Esophagus squamous epithelium (tissue), 5 donors: ENCODE measurements around the gene POLD2. TPM values are rescaled to one million over a fixed set of nuclear protein-coding genes. Genes with fewer than 3 reads are reported as not detected.

Source experiments
- DNase-seq: peaks from one replicate; lab custom pipeline; 2025; lab: John Stamatoyannopoulos, UW
- H3K27ac ChIP-seq, 4 donors: fragments of 200-600 bp; sonication (generic); one replicate each; pipeline ENCODE4 v1.5.1; 2016 to 2019; ENCODE audit warnings: mild to moderate bottlenecking in 1 of 4
- H3K27me3 ChIP-seq, 4 donors: fragments of 200-600 bp; sonication (generic); 1 replicate in 3 of 4; 2 replicates in 1 of 4; pipeline versions ENCODE4 v1.5.1 to v1.6.0; 2017 to 2021; ENCODE audit warnings: antibody characterized with exemption in 1 of 4
- H3K36me3 ChIP-seq, 3 donors: fragments of 200-600 bp; sonication (generic); one replicate each; pipeline ENCODE4 v1.5.1; 2016 to 2019
- H3K4me1 ChIP-seq, 3 donors: fragments of 200-600 bp; sonication (generic); one replicate each; pipeline ENCODE4 v1.5.1; 2017 to 2019
- H3K4me3 ChIP-seq, 4 donors: fragments of 200-600 bp; sonication (generic); 1 replicate in 3 of 4; 2 replicates in 1 of 4; pipeline ENCODE4 v1.5.1; 2016 to 2019; ENCODE audit warnings: mild to moderate bottlenecking in 2 of 4, moderate library complexity in 1 of 4
- H3K9me3 ChIP-seq, 3 donors: fragments of 200-600 bp; sonication (generic); one replicate each; pipeline ENCODE4 v1.5.1; 2016 to 2019
- POLR2A ChIP-seq, 4 donors: fragments of 450-650 bp; IDR thresholded peaks; one replicate each; pipeline ENCODE4 v1.6.1; 2017; ENCODE audit warnings: antibody characterized with exemption in 4 of 4, mild to moderate bottlenecking in 4 of 4, moderate library complexity in 3 of 4
- WGBS, 2 donors: methylation state at CpG; one replicate each; pipeline ENCODE4 v1.1.5; 2018; 5-methylcytosine and 5-hydroxymethylcytosine counted together
- intact Hi-C: fragments of 100-400 bp; cut with DNase I; formaldehyde crosslinking; loops from one replicate; pipeline ENCODE4 v1.15.0; 2022
- total RNA-seq, 4 donors: library from RNA; depleted of rRNA; stranded (reverse); fragments of >200 nt; gene quantifications; one replicate each; pipeline ENCODE4 v1.1.0, GENCODE V29; 2016
- TF ChIP-seq, protein P1 (sequence below), 6 experiments: fragments of 450-650 bp in 4 of 6; fragments of 200-600 bp in 2 of 6; sonication (generic) in 2 of 6; IDR thresholded peaks; one replicate each; pipeline ENCODE4 v1.5.1; 2016 to 2019; ENCODE audit warnings: antibody characterized with exemption in 6 of 6, mild to moderate bottlenecking in 4 of 6, moderate library complexity in 4 of 6
- donor health status: DM: yes; HTN: yes; CAD: no.

The POLD2 gene
- total RNA-seq, 4 donors from 2014 or later: 71.2 to 164 (median 89.5) TPM

DNA sequence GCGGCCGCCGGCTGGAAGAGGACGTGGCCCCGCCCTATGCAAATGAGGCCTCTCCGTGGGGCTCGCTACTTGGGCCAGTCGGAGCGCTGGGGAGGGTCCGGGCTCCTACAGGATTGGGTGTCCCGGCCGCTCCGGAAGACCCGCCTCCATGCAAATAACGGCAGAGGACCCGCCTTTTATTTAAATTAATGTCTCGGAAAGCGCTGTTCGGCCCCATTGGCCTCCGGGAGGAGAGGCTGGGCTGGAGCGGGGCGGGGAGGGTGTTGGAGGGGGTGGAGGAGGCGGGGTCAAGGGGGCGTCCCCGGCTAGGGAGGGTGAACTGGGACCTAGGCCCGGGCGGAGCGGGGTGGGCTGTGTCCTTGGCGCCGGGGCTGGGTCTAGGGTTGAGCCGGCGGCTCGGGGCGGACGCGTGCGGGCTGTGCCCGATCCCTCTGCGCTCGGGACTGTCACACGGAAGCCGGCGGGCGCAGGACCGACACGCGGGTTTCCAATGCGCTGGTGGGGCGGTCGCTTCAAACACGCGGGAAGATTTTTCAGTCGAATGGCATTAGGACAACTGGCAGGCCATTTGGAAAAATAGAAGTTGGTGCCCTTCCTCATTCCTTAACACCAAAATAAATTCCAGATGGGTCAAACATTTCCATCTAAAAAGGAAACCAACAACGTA is 40.7 kb downstream of the POLD2 start:
- H3K9me3 ChIP-seq: no peaks in the 10 kb centered on the region
- peak overlapping the region; percentile 64 to 99 (median 70) for H3K4me3 ChIP-seq
- DNase-seq: peak; percentile 98
- peaks cover 0 to 68% (median 24%) of the 10 kb centered on the region in 3 donors for H3K4me1 ChIP-seq
- peak overlapping the region; percentile 88 to 96 (median 92) for H3K27ac ChIP-seq
- intact Hi-C loops: no loop called here
- no peaks in the 10 kb centered on the region for H3K27me3 ChIP-seq
- TF ChIP-seq POLR2A (IDR thresholded peaks at IDR 0.05): peak in 2 of 4 donors; percentile 42 to 53
- TF ChIP-seq, protein P1, sequence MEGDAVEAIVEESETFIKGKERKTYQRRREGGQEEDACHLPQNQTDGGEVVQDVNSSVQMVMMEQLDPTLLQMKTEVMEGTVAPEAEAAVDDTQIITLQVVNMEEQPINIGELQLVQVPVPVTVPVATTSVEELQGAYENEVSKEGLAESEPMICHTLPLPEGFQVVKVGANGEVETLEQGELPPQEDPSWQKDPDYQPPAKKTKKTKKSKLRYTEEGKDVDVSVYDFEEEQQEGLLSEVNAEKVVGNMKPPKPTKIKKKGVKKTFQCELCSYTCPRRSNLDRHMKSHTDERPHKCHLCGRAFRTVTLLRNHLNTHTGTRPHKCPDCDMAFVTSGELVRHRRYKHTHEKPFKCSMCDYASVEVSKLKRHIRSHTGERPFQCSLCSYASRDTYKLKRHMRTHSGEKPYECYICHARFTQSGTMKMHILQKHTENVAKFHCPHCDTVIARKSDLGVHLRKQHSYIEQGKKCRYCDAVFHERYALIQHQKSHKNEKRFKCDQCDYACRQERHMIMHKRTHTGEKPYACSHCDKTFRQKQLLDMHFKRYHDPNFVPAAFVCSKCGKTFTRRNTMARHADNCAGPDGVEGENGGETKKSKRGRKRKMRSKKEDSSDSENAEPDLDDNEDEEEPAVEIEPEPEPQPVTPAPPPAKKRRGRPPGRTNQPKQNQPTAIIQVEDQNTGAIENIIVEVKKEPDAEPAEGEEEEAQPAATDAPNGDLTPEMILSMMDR (IDR thresholded peaks at IDR 0.05): peak in 1 of 6 experiments; percentile 3
- H3K36me3 ChIP-seq: peaks cover 21 to 32% (median 30%) of the 10 kb centered on the region in 3 donors
- WGBS, 2 donors: 1 to 2% methylated on average over 14 to 17 of the region's 54 CpGs

- no peaks in the 10 kb centered on the region for H3K9me3 ChIP-seq
- DNase-seq: no peak
- TF ChIP-seq, protein P1 (IDR thresholded peaks at IDR 0.05): no peak
- no peak for TF ChIP-seq POLR2A (IDR thresholded peaks at IDR 0.05)
- peak overlapping the region; percentile 61 to 92 (median 90) for H3K27ac ChIP-seq
- peak overlapping the region; percentile 64 to 99 (median 70) for H3K4me3 ChIP-seq
- no peaks in the 10 kb centered on the region for H3K27me3 ChIP-seq
- intact Hi-C loops: no loop called here
- peaks cover 29 to 45% (median 43%) of the 10 kb centered on the region in 3 donors for H3K36me3 ChIP-seq
- WGBS, 2 donors: 42% methylated on average over 9 of the region's 9 CpGs
- H3K4me1 ChIP-seq: peaks cover 1 to 72% (median 23%) of the 10 kb centered on the region in 3 donors
Measured at GRCh38 chr7:44081266-44081748, 42.0 kb downstream of the POLD2 start.

GRCh38 chr7:44080686-44081265 is 42.6 kb downstream of the POLD2 start:
- intact Hi-C loops: no loop called here
- no peak for DNase-seq
- peaks cover 33 to 51% (median 46%) of the 10 kb centered on the region in 3 donors for H3K36me3 ChIP-seq
- no peaks in the 10 kb centered on the region for H3K27me3 ChIP-seq
- TF ChIP-seq POLR2A (IDR thresholded peaks at IDR 0.05): no peak
- TF ChIP-seq, protein P1 (IDR thresholded peaks at IDR 0.05): no peak
- H3K4me1 ChIP-seq: peaks cover 6 to 77% (median 23%) of the 10 kb centered on the region in 3 donors
- WGBS, 2 donors: 38 to 81% methylated on average over 2 to 7 of the region's 11 CpGs
- H3K4me3 ChIP-seq: peak overlapping the region in 1 of 4 donors; percentile 99
- H3K9me3 ChIP-seq: no peaks in the 10 kb centered on the region
- peak overlapping the region; percentile 61 to 92 (median 90) for H3K27ac ChIP-seq

DNA sequence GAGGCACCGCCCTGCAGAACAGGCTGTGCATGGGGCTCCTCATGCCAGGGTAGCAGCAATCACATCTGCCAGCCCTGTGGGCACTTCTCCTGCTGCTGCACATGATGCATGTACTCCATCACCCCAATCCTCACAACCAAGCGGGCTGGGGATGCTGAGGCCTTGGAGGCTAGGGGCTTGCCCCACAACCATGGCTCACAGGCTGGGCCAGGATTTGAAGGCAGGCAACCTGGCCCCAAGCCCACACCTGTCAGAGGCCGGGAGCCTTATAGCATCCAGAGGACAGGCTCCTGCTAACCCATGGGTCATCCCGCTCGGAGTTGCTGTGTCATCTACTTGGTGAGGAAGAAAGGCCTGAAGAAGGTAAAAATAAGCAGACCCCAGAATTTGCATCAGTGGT is 43.2 kb downstream of the POLD2 start:
- Histone ChIP-seq H3K36me3 (peaks cover 33 to 57% (median 47%) of the 10 kb centered on the region in 3 donors), H3K27me3 (no peaks in the 10 kb centered on the region), H3K4me1 (peaks cover 6 to 84% (median 23%) of the 10 kb centered on the region in 3 donors), H3K4me3 (no peak overlapping the region), H3K27ac (peak overlapping the region in 1 of 4 donors; percentile 61), H3K9me3 (no peaks in the 10 kb centered on the region)
- DNase-seq: no peak
- TF ChIP-seq, protein P1 (IDR thresholded peaks at IDR 0.05): no peak
- no peak for TF ChIP-seq POLR2A (IDR thresholded peaks at IDR 0.05)
- WGBS, 2 donors: 84 to 100% methylated on average over 4 of the region's 5 CpGs
- intact Hi-C loops: no loop called here
